ENCODE results near the gene RCOR1. TPM values are rescaled to one million over a fixed set of nuclear protein-coding genes. Genes with fewer than 3 reads are reported as not detected.
"Not testable (repeated sequence)": the region's sequence is repeated elsewhere in the genome, so short reads cannot be mapped to it uniquely, and the experiment has no call there.

Gene RCOR1
- total RNA-seq, 2 experiments from 2014 or later, result 18.3 to 19.4 TPM

DNA sequence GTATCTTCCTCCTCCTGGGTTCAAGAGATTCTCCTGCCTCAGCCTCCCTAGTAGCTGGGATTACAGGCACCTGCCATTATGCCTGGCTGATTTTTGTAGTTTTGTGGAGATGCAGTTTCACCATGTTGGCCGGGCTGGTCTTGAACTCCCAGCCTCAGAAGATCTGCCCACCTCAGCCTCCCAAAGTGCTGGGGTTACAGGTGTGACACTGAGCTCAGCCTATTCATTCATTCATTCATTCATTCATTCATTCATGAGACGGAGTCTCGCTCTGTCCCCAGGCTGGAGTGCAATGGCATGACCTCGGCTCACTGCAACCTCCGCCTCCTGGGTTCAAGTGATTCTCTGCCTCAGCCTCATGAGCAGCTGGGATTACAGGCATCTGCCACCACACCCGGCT lies 47.2 kb downstream of the RCOR1 start:
- DNase-seq; H3K27ac Mint-ChIP-seq; CTCF ChIA-PET; H3K4me3 Mint-ChIP-seq; H3K27me3 Mint-ChIP-seq; H3K36me3 Mint-ChIP-seq; ATAC-seq; H3K4me1 Mint-ChIP-seq; H3K9me3 Mint-ChIP-seq (ENCODE audit: low read depth): not testable (repeated sequence)

DNA sequence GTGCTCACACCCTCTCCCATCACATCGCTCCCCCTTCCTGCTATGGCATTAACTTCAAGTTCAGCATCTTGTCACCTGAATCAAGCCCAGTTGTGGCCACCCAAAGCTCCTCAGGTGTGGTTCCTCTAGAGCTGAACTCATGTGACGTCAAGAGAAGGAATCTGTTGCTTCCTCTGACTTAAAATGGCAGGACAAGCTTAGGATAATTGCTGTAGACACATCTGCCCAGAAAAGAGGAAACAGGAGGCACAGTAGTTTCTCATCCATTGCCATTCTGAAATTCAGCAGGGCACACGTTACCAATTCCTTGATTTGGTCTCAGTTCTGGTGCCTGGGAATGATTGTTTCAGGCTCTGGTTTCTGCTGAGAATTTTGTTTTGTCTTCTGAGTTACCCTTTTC lies 52.1 kb downstream of the RCOR1 start:
- ATAC-seq, result no peak
- no peaks in the 10 kb centered on the region for H3K36me3 Mint-ChIP-seq
- DNase-seq, result no peak
- no peaks in the 10 kb centered on the region for H3K27me3 Mint-ChIP-seq
- no peaks in the 10 kb centered on the region for H3K9me3 Mint-ChIP-seq (ENCODE audit: low read depth)
- H3K4me1 Mint-ChIP-seq, result peaks cover 25% of the 10 kb centered on the region
- H3K27ac Mint-ChIP-seq, result no peak overlapping the region
- CTCF ChIA-PET, result interaction anchor here (0.6 kb wide), 1 partner anchor 876 kb away, joined by 4 read pairs; no protein-coding TSS in a partner anchor
- H3K4me3 Mint-ChIP-seq, result no peak overlapping the region

DNA sequence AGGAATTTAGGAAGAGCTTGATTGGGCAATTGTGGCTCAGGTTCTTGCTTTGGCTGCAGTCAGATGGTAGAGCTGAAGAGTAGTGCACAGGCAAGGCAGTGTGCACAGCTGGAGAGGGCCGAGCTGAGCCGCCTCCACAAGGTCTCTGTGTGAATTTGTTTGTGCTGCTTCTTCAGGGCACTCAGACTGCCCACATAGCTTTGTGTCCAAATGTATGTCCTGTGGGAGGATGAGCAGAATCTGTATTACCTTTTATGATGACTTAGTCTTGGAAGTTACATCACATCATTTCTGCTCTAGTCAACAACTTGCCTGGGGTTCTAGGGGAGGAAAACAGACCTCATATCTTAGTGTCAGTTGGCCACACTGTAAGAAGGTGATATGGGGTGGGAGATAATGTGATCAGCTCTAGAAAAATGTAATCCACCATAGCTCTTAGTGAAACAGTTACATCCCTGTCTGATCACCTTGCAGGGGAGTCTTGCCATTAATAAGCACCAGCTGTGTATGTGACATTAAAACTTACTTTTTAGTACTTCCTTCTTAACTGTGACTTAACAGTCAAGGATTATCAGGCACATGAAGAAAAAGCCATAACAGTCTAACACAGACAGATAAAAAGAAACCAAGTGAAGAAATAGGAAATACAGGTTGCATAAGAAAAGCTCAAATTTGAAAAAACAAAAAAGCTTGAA lies 53.4 kb downstream of the RCOR1 start:
- ATAC-seq (no peak), DNase-seq (no peak)
- Mint-ChIP-seq H3K9me3 (ENCODE audit: low read depth) (no peaks in the 10 kb centered on the region), H3K4me1 (peaks cover 25% of the 10 kb centered on the region), H3K27ac (no peak overlapping the region), H3K36me3 (no peaks in the 10 kb centered on the region), H3K27me3 (no peaks in the 10 kb centered on the region), H3K4me3 (no peak overlapping the region)
- CTCF ChIA-PET, result interaction anchor here (0.6 to 1.0 kb wide), 3 partner anchors 18 to 121 kb away, joined by 3 to 4 read pairs (median 3); no protein-coding TSS in a partner anchor

DNA sequence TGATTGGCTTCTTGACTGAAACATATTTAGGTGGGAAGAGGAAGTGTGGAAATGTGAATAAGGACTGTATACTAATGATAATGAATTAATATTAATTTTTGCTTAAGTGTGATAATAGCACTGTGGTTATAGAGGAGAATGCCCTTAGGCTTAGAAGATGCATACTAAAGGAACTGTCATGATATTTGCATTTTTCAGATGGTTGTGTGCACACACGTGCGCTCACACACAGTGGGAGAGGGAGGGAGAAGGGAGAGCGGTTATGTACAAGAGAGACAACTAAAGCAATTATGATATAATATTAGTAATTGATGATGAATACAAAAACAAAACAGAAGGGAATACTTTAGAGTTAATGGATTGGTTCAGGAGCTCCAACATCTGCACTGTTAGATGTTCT lies 54.2 kb downstream of the RCOR1 start:
- no peaks in the 10 kb centered on the region for H3K27me3 Mint-ChIP-seq
- H3K4me1 Mint-ChIP-seq, result peaks cover 25% of the 10 kb centered on the region
- DNase-seq (no peak), ATAC-seq (no peak)
- no peak overlapping the region for H3K4me3 Mint-ChIP-seq
- H3K9me3 Mint-ChIP-seq (ENCODE audit: low read depth), result no peaks in the 10 kb centered on the region
- no peaks in the 10 kb centered on the region for H3K36me3 Mint-ChIP-seq
- CTCF ChIA-PET, result no interaction called here
- no peak overlapping the region for H3K27ac Mint-ChIP-seq

DNA sequence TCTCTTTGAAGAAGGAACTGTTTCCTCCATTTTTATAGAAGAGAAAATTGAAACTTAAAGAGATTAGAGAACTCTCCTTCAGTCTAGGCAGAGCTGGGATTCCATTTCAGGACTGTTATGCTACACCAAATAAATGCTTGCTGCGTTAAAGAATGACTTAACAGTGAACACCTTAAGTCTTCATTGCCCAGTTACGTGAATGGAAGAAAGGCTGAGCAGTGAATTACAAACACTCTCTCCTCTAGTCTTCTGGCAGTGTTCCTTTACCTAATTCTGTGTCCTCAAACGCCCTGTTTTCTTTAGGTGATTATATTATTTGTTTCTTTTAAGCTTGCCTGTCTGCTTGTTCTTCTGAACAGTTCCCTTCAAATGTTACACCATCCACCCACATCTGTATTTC lies 59.7 kb downstream of the RCOR1 start:
- ATAC-seq (no peak), DNase-seq (no peak)
- H3K36me3 Mint-ChIP-seq, result peaks cover 6% of the 10 kb centered on the region
- no peak overlapping the region for H3K4me3 Mint-ChIP-seq
- no peak overlapping the region for H3K27ac Mint-ChIP-seq
- H3K27me3 Mint-ChIP-seq, result no peaks in the 10 kb centered on the region
- peaks cover 3% of the 10 kb centered on the region for H3K9me3 Mint-ChIP-seq (ENCODE audit: low read depth)
- CTCF ChIA-PET, result no interaction called here
- H3K4me1 Mint-ChIP-seq, result peaks cover 4% of the 10 kb centered on the region

DNA sequence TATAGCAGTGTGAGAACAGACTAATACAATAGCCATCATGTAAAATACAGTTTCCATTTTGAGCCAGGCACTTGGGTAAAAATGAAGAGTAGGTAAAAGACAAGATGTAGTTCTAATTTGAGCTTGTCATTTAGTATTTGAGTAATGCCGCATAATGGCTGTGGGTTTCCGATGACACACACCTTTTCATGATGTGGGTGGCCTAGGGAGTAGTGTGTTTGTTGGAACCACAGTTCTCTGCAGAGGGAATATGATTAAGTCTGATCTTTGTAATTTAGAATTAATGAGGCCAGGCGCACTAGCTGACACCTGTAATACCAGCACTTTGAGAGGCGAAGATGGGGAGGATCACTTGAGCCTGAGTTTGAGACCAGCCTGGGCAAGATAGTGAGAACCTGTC lies 61.8 kb downstream of the RCOR1 start:
- H3K27me3 Mint-ChIP-seq, result no peaks in the 10 kb centered on the region
- H3K27ac Mint-ChIP-seq, result no peak overlapping the region
- ATAC-seq (no peak), DNase-seq (no peak)
- H3K36me3 Mint-ChIP-seq, result peaks cover 6% of the 10 kb centered on the region
- peaks cover 3% of the 10 kb centered on the region for H3K9me3 Mint-ChIP-seq (ENCODE audit: low read depth)
- H3K4me3 Mint-ChIP-seq, result no peak overlapping the region
- H3K4me1 Mint-ChIP-seq, result peaks cover 4% of the 10 kb centered on the region
- CTCF ChIA-PET, result interaction anchor here (0.7 to 1.5 kb wide), 2 partner anchors 10 to 147 kb away, joined by 4 to 5 read pairs; no protein-coding TSS in a partner anchor

DNA sequence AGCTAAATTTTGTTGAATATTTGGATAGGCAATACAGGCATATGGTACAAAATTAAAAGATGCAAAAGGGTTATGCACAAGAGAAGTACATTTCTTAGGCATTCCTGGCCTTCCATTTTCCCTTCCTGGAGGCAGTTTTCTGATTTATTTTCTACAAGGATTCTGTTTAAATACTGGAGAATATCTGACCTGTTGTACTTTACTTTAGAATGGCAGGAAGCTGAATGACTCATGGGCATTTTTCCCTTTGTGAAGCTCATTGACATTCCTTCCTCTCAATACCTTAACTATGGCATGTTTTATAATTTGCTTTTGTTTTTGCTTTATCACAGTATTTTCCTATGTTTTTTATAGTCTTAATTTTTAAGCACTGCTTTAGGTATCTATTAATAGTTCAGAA lies 62.7 kb downstream of the RCOR1 start:
- H3K4me1 Mint-ChIP-seq, result peaks cover 4% of the 10 kb centered on the region
- H3K9me3 Mint-ChIP-seq (ENCODE audit: low read depth), result peaks cover 3% of the 10 kb centered on the region
- DNase-seq (no peak), ATAC-seq (no peak)
- H3K27me3 Mint-ChIP-seq, result no peaks in the 10 kb centered on the region
- no peak overlapping the region for H3K4me3 Mint-ChIP-seq
- H3K36me3 Mint-ChIP-seq, result peaks cover 6% of the 10 kb centered on the region
- H3K27ac Mint-ChIP-seq, result no peak overlapping the region
- CTCF ChIA-PET, result interaction anchor here (1.5 kb wide), 1 partner anchor 9 kb away, joined by 5 read pairs; no protein-coding TSS in a partner anchor

DNA sequence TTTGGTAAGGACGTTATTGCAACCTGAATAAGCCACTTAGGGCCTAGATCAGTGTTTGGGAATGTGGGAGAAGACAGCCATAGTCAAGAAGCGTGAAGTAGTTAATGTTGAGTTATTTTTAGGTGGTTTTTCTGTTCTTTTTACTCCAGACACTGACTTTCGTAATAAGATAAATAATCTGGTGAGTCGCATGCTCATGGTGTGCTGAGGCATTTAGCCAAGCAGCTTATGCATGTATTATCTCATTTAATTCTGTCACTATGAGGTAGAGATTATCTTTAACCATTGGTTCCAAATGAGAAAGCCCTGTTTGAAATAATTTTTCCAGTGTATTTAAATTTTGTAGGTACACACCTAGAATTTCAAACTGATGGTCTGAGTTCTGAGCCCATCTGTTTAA lies 67.3 kb downstream of the RCOR1 start:
- Mint-ChIP-seq H3K4me3 (no peak overlapping the region), H3K4me1 (no peaks in the 10 kb centered on the region), H3K9me3 (ENCODE audit: low read depth) (no peaks in the 10 kb centered on the region), H3K27me3 (no peaks in the 10 kb centered on the region), H3K27ac (no peak overlapping the region), H3K36me3 (no peaks in the 10 kb centered on the region)
- ATAC-seq (no peak), DNase-seq (no peak)
- CTCF ChIA-PET, result no interaction called here

DNA sequence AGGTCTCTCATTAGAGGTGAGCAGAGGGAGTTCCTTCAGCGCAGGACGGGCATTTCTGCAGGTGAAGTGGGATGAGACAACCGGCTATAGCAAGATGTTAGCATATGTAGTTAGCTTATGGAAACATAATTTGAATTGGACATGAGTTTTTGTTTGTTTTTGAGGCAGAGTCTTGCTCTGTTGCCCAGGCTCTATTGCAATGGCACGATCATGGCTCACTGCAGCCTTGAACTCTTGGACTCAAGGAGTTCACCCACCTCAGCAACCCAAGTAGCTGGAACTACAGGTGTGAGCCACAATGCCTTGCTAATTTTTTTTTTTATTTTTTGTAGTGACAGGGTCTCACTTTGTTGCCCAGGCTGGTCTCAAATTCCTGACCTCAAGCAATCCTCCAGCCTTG lies 69.2 kb downstream of the RCOR1 start:
- CTCF ChIA-PET, result no interaction called here
- Mint-ChIP-seq H3K27ac (no peak overlapping the region), H3K4me3 (no peak overlapping the region), H3K36me3 (no peaks in the 10 kb centered on the region), H3K9me3 (ENCODE audit: low read depth) (no peaks in the 10 kb centered on the region), H3K4me1 (no peaks in the 10 kb centered on the region), H3K27me3 (no peaks in the 10 kb centered on the region)
- DNase-seq (no peak), ATAC-seq (no peak)

DNA sequence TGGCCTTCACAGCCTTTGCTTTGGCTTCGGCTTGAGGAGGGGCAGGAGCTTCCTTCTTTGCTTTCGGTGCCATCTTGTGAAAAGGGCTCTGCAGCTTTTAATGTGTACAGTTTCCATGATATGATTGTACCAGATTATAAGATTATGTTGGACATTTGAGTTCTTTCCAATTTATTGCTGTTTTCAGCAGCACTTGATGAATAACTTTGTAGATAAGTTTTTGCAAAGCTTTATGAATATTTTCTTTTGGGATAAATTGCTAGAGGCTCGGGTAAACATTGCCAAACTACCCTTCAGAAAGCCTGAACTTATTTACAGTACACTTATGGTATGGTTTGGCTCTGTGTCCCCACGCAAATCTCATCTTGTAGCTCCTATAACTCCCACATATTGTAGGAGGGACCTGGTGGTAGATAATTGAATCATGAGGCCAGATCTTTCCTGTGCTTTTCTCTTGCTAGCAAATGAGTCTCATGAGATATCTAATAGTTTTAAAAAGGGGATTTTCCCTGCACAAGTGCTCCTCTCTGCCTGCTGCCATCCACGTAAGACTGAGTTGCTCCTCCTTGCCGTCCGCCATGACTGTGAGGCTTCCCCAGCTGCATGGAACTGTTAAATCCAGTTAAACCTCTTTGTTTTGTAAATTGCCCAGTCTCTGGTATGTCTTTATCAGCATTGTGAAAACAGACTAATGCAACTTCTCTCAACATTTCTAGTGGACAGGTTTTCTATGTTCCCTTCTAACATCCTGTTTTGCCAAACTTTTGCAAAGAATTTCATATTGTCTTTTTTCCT lies 70.4 kb downstream of the RCOR1 start:
- CTCF ChIA-PET, result interaction anchor here (0.6 to 1.1 kb wide), 4 partner anchors 17 to 978 kb away, joined by 3 read pairs; no protein-coding TSS in a partner anchor
- no peak for DNase-seq
- no peaks in the 10 kb centered on the region for H3K9me3 Mint-ChIP-seq (ENCODE audit: low read depth)
- H3K4me1 Mint-ChIP-seq, result no peaks in the 10 kb centered on the region
- no peaks in the 10 kb centered on the region for H3K36me3 Mint-ChIP-seq
- no peaks in the 10 kb centered on the region for H3K27me3 Mint-ChIP-seq
- ATAC-seq, result no peak
- no peak overlapping the region for H3K4me3 Mint-ChIP-seq
- H3K27ac Mint-ChIP-seq, result no peak overlapping the region

DNA sequence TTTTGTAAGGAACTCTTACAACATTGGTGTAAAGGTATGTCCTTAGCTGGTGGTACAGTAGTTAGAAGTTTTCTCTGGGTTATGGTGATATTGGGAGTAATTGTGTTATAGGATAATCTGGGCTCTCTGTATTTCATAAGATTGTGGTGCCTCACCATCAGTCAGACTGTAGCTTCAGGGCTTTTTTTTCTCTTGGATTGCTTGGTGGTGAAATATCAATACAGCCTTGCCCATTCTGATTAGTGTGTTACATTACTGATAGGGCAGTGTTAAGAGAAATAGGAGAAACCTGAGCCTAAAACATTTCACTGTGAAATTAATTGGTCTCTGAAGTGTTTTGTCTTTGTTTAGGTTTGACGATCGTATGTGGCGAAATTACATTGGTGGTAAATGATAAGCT lies 71.0 kb downstream of the RCOR1 start:
- CTCF ChIA-PET, result interaction anchor here (0.7 to 1.2 kb wide), 2 partner anchors 9 to 18 kb away, joined by 3 to 5 read pairs; no protein-coding TSS in a partner anchor
- Mint-ChIP-seq H3K27me3 (no peaks in the 10 kb centered on the region), H3K9me3 (ENCODE audit: low read depth) (no peaks in the 10 kb centered on the region), H3K4me3 (no peak overlapping the region), H3K27ac (no peak overlapping the region), H3K4me1 (no peaks in the 10 kb centered on the region), H3K36me3 (no peaks in the 10 kb centered on the region)
- ATAC-seq (no peak), DNase-seq (no peak)

DNA sequence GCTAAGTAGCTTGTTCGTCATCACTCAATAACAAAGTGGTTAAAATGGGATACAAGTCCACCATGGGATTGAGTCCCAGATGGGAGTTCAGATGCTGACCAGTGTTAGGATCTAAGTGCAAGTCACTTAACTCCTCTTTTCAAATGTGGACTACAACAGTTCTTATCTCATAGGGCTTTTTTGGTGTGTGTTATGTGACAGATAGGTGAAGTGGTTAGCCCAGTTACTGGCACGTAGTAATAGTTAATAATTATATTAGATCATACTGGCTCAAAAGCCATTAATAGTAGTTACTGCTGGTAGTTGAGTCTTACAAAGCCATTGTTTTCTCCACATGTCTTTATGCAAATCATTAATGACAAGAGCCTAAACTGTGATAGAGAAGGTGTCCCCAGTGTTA lies 73.2 kb downstream of the RCOR1 start:
- CTCF ChIA-PET, result no interaction called here
- H3K9me3 Mint-ChIP-seq (ENCODE audit: low read depth), result no peaks in the 10 kb centered on the region
- ATAC-seq (no peak), DNase-seq (no peak)
- H3K4me1 Mint-ChIP-seq, result no peaks in the 10 kb centered on the region
- no peaks in the 10 kb centered on the region for H3K36me3 Mint-ChIP-seq
- no peak overlapping the region for H3K27ac Mint-ChIP-seq
- H3K4me3 Mint-ChIP-seq, result no peak overlapping the region
- no peaks in the 10 kb centered on the region for H3K27me3 Mint-ChIP-seq

DNA sequence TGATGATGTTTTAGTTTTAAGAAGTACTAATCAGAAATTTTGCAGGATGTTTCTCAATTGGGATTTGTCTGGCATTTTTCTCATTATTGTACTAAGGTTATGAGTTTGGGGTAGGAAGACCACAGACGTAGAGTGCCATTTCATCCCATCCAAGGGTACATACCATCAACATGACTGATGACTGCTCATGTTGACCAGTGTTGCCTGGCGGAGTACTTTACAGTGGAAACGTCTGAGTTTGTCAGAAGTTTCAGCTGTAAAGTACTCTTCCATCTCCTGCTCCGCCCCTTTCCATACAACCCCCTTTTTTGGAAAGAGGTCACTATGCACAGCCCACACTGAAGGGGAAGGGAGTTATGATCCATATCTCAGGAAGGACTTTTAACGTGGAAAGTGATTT lies 74.2 kb downstream of the RCOR1 start:
- Mint-ChIP-seq H3K36me3 (no peaks in the 10 kb centered on the region), H3K4me3 (no peak overlapping the region), H3K4me1 (no peaks in the 10 kb centered on the region), H3K9me3 (ENCODE audit: low read depth) (no peaks in the 10 kb centered on the region), H3K27me3 (no peaks in the 10 kb centered on the region), H3K27ac (no peak overlapping the region)
- DNase-seq (no peak), ATAC-seq (no peak)
- CTCF ChIA-PET, result no interaction called here

DNA sequence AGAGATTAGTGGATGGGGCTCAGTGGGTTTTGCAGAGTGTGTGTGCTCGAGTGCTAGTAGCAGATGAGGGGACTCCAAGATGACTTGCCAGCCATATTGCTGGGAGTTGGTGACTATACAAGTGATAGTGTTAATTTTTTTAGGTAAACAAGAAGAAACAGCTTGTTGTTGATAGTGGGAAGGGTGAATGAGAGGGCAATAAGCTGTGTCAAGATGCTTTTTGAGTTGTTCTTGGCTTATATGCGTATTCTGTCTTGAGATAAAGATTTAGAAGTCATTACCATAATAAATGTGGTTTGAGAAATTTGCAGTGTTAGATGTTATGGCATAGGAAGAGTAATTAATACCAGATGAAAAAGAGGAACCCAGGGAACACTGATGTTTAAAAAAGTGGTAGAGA lies 75.3 kb downstream of the RCOR1 start:
- no peak overlapping the region for H3K4me3 Mint-ChIP-seq
- no peak for DNase-seq
- no peaks in the 10 kb centered on the region for H3K4me1 Mint-ChIP-seq
- peaks cover 4% of the 10 kb centered on the region for H3K36me3 Mint-ChIP-seq
- ATAC-seq, result no peak
- peaks cover 2% of the 10 kb centered on the region for H3K9me3 Mint-ChIP-seq (ENCODE audit: low read depth)
- H3K27me3 Mint-ChIP-seq, result no peaks in the 10 kb centered on the region
- no peak overlapping the region for H3K27ac Mint-ChIP-seq
- CTCF ChIA-PET, result interaction anchor here (1.0 kb wide), 1 partner anchor 17 kb away, joined by 3 read pairs; no protein-coding TSS in a partner anchor

Measured in activated CD8-positive, alpha-beta memory T cell treated with anti-CD3 and anti-CD28 coated beads, Interleukin-2, amount 10 ng/mL, durations not matched to agents 7 days and 5 days (primary cell).